Measurements from ENCODE around the gene PDE4D.
"Not testable (repeated sequence)": the region's sequence is repeated elsewhere in the genome, so short reads cannot be mapped to it uniquely, and the experiment has no call there.

Gene PDE4D

GRCh38 chr5:59685793-59686192 is 207.7 kb downstream of the PDE4D start:
- Histone ChIP-seq H3K36me3 (ENCODE audit: insufficient read depth, low read length) (no peaks in the 10 kb centered on the region), H3K9me3 (ENCODE audit: low read length) (no peaks in the 10 kb centered on the region), H3K27me3 (ENCODE audit: control insufficient read depth in 1 of 2, insufficient read depth in 2 of 2, low read length in 2 of 2) (no peaks in the 10 kb centered on the region), H3K4me1 (ENCODE audit: insufficient read depth, low read length) (peaks cover 23% of the 10 kb centered on the region), H3K4me3 (ENCODE audit: low read depth in 1 of 2, low read length in 2 of 2) (no peak overlapping the region), H3K27ac (ENCODE audit: low read depth, low read length) (no peak overlapping the region), H3K9ac (ENCODE audit: low read length) (no peak overlapping the region)

- no peak overlapping the region for H3K27ac ChIP-seq (ENCODE audit: low read depth, low read length)
- H3K9ac ChIP-seq (ENCODE audit: low read length), result no peak overlapping the region
- H3K4me3 ChIP-seq (ENCODE audit: low read depth in 1 of 2, low read length in 2 of 2), result no peak overlapping the region
- H3K9me3 ChIP-seq (ENCODE audit: low read length), result no peaks in the 10 kb centered on the region
- H3K4me1 ChIP-seq (ENCODE audit: insufficient read depth, low read length), result peaks cover 23% of the 10 kb centered on the region
- no peaks in the 10 kb centered on the region for H3K36me3 ChIP-seq (ENCODE audit: insufficient read depth, low read length)
- no peaks in the 10 kb centered on the region for H3K27me3 ChIP-seq (ENCODE audit: control insufficient read depth in 1 of 2, insufficient read depth in 2 of 2, low read length in 2 of 2)
These were observed 208.4 kb downstream of the PDE4D start for GRCh38 chr5:59685191-59685530.

GRCh38 chr5:59684388-59685190 is 208.9 kb downstream of the PDE4D start:
- Histone ChIP-seq H3K9me3 (ENCODE audit: low read length) (no peaks in the 10 kb centered on the region), H3K4me1 (ENCODE audit: insufficient read depth, low read length) (peaks cover 23% of the 10 kb centered on the region), H3K27me3 (ENCODE audit: control insufficient read depth in 1 of 2, insufficient read depth in 2 of 2, low read length in 2 of 2) (no peaks in the 10 kb centered on the region), H3K4me3 (ENCODE audit: low read depth in 1 of 2, low read length in 2 of 2) (no peak overlapping the region), H3K36me3 (ENCODE audit: insufficient read depth, low read length) (no peaks in the 10 kb centered on the region), H3K27ac (ENCODE audit: low read depth, low read length) (no peak overlapping the region), H3K9ac (ENCODE audit: low read length) (no peak overlapping the region)

GRCh38 chr5:59683311-59683710 is 210.2 kb downstream of the PDE4D start:
- Histone ChIP-seq H3K27ac (ENCODE audit: low read depth, low read length) (no peak overlapping the region), H3K27me3 (ENCODE audit: control insufficient read depth in 1 of 2, insufficient read depth in 2 of 2, low read length in 2 of 2) (no peaks in the 10 kb centered on the region), H3K4me1 (ENCODE audit: insufficient read depth, low read length) (peaks cover 23% of the 10 kb centered on the region), H3K9me3 (ENCODE audit: low read length) (no peaks in the 10 kb centered on the region), H3K9ac (ENCODE audit: low read length) (no peak overlapping the region), H3K36me3 (ENCODE audit: insufficient read depth, low read length) (no peaks in the 10 kb centered on the region), H3K4me3 (ENCODE audit: low read depth in 1 of 2, low read length in 2 of 2) (no peak overlapping the region)

GRCh38 chr5:59682542-59682941 is 211.0 kb downstream of the PDE4D start:
- Histone ChIP-seq H3K4me3 (ENCODE audit: low read depth in 1 of 2, low read length in 2 of 2) (no peak overlapping the region), H3K27ac (ENCODE audit: low read depth, low read length) (no peak overlapping the region), H3K36me3 (ENCODE audit: insufficient read depth, low read length) (no peaks in the 10 kb centered on the region), H3K9ac (ENCODE audit: low read length) (no peak overlapping the region), H3K9me3 (ENCODE audit: low read length) (no peaks in the 10 kb centered on the region), H3K4me1 (ENCODE audit: insufficient read depth, low read length) (peaks cover 27% of the 10 kb centered on the region), H3K27me3 (ENCODE audit: control insufficient read depth in 1 of 2, insufficient read depth in 2 of 2, low read length in 2 of 2) (no peaks in the 10 kb centered on the region)

GRCh38 chr5:59678943-59679342 is 214.6 kb downstream of the PDE4D start:
- no peaks in the 10 kb centered on the region for H3K36me3 ChIP-seq (ENCODE audit: insufficient read depth, low read length)
- H3K4me1 ChIP-seq (ENCODE audit: insufficient read depth, low read length), result peaks cover 21% of the 10 kb centered on the region
- no peak overlapping the region for H3K27ac ChIP-seq (ENCODE audit: low read depth, low read length)
- no peak overlapping the region for H3K4me3 ChIP-seq (ENCODE audit: low read depth in 1 of 2, low read length in 2 of 2)
- H3K27me3 ChIP-seq (ENCODE audit: control insufficient read depth in 1 of 2, insufficient read depth in 2 of 2, low read length in 2 of 2), result no peaks in the 10 kb centered on the region
- H3K9me3 ChIP-seq (ENCODE audit: low read length), result no peaks in the 10 kb centered on the region
- H3K9ac ChIP-seq (ENCODE audit: low read length), result no peak overlapping the region

- no peak overlapping the region for H3K4me3 ChIP-seq (ENCODE audit: low read depth in 1 of 2, low read length in 2 of 2)
- no peaks in the 10 kb centered on the region for H3K36me3 ChIP-seq (ENCODE audit: insufficient read depth, low read length)
- no peaks in the 10 kb centered on the region for H3K9me3 ChIP-seq (ENCODE audit: low read length)
- peaks cover 26% of the 10 kb centered on the region for H3K4me1 ChIP-seq (ENCODE audit: insufficient read depth, low read length)
- H3K27me3 ChIP-seq (ENCODE audit: control insufficient read depth in 1 of 2, insufficient read depth in 2 of 2, low read length in 2 of 2), result no peaks in the 10 kb centered on the region
- H3K27ac ChIP-seq (ENCODE audit: low read depth, low read length), result no peak overlapping the region
- H3K9ac ChIP-seq (ENCODE audit: low read length), result no peak overlapping the region
These were observed 218.8 kb downstream of the PDE4D start for GRCh38 chr5:59674763-59675162.

- Histone ChIP-seq H3K4me3 (ENCODE audit: low read depth in 1 of 2, low read length in 2 of 2) (no peak overlapping the region), H3K9ac (ENCODE audit: low read length) (no peak overlapping the region), H3K27ac (ENCODE audit: low read depth, low read length) (no peak overlapping the region), H3K9me3 (ENCODE audit: low read length) (no peaks in the 10 kb centered on the region), H3K36me3 (ENCODE audit: insufficient read depth, low read length) (no peaks in the 10 kb centered on the region), H3K27me3 (ENCODE audit: control insufficient read depth in 1 of 2, insufficient read depth in 2 of 2, low read length in 2 of 2) (no peaks in the 10 kb centered on the region), H3K4me1 (ENCODE audit: insufficient read depth, low read length) (peaks cover 26% of the 10 kb centered on the region)
These were observed 220.0 kb downstream of the PDE4D start for GRCh38 chr5:59673438-59674058.

- no peak overlapping the region for H3K9ac ChIP-seq (ENCODE audit: low read length)
- peaks cover 20% of the 10 kb centered on the region for H3K4me1 ChIP-seq (ENCODE audit: insufficient read depth, low read length)
- H3K27ac ChIP-seq (ENCODE audit: low read depth, low read length), result no peak overlapping the region
These were observed 227.0 kb downstream of the PDE4D start for GRCh38 chr5:59666440-59667068.

GRCh38 chr5:59665832-59666203 is 227.7 kb downstream of the PDE4D start:
- not testable (repeated sequence) for H3K9me3 ChIP-seq (ENCODE audit: low read length); H3K9ac ChIP-seq (ENCODE audit: low read length); H3K36me3 ChIP-seq (ENCODE audit: insufficient read depth, low read length); H3K27me3 ChIP-seq (ENCODE audit: control insufficient read depth in 1 of 2, insufficient read depth in 2 of 2, low read length in 2 of 2); H3K27ac ChIP-seq (ENCODE audit: low read depth, low read length); H3K4me3 ChIP-seq (ENCODE audit: low read depth in 1 of 2, low read length in 2 of 2)
- H3K4me1 ChIP-seq (ENCODE audit: insufficient read depth, low read length), result peaks cover 26% of the 10 kb centered on the region

More at GRCh38 chr5:59666440-59667068, 227.0 kb downstream of the PDE4D start:
- H3K36me3 ChIP-seq (ENCODE audit: insufficient read depth, low read length), result no peaks in the 10 kb centered on the region
- no peak overlapping the region for H3K4me3 ChIP-seq (ENCODE audit: low read depth in 1 of 2, low read length in 2 of 2)
- no peaks in the 10 kb centered on the region for H3K27me3 ChIP-seq (ENCODE audit: control insufficient read depth in 1 of 2, insufficient read depth in 2 of 2, low read length in 2 of 2)
- H3K9me3 ChIP-seq (ENCODE audit: low read length), result no peaks in the 10 kb centered on the region

GRCh38 chr5:59665086-59665831 is 228.3 kb downstream of the PDE4D start:
- no peaks in the 10 kb centered on the region for H3K9me3 ChIP-seq (ENCODE audit: low read length)
- H3K4me1 ChIP-seq (ENCODE audit: insufficient read depth, low read length), result peaks cover 31% of the 10 kb centered on the region
- no peak overlapping the region for H3K4me3 ChIP-seq (ENCODE audit: low read depth in 1 of 2, low read length in 2 of 2)
- H3K9ac ChIP-seq (ENCODE audit: low read length), result no peak overlapping the region
- H3K27ac ChIP-seq (ENCODE audit: low read depth, low read length), result no peak overlapping the region
- H3K36me3 ChIP-seq (ENCODE audit: insufficient read depth, low read length), result no peaks in the 10 kb centered on the region
- no peaks in the 10 kb centered on the region for H3K27me3 ChIP-seq (ENCODE audit: control insufficient read depth in 1 of 2, insufficient read depth in 2 of 2, low read length in 2 of 2)

Data from muscle layer of colon (tissue), 2 donors.